ENCODE measurements around the gene MGARP. TPM values are rescaled to one million over a fixed set of nuclear protein-coding genes. Genes with fewer than 3 reads are reported as not detected.

The MGARP gene
- total and polyA plus RNA-seq, 4 donors: 0.09 to 0.17 (median 0.09) TPM; not detected in 1

- TF ChIP-seq HNF4A (conservative IDR thresholded peaks at IDR 0.05): no peak
- no peak for TF ChIP-seq HNF4G (IDR thresholded peaks at IDR 0.05)
- TF ChIP-seq CTCF (IDR thresholded peaks at IDR 0.05; ENCODE audit: low read depth, low read length, missing input control): no peak
- TF ChIP-seq FOXA2 (IDR thresholded peaks at IDR 0.05): no peak
- no peak for TF ChIP-seq MAX (IDR thresholded peaks at IDR 0.05)
- no peak for TF ChIP-seq ATF3 (IDR thresholded peaks at IDR 0.05)
- TF ChIP-seq NR2F2 (IDR thresholded peaks at IDR 0.05): no peak
- TF ChIP-seq SP1 (IDR thresholded peaks at IDR 0.05): no peak
- TF ChIP-seq REST (IDR thresholded peaks at IDR 0.05): no peak
- no peak for TF ChIP-seq YY1 (IDR thresholded peaks at IDR 0.05)
- TF ChIP-seq GABPA (IDR thresholded peaks at IDR 0.05 in 1 of 2, conservative IDR thresholded peaks at IDR 0.05 in 1 of 2): no peak
- TF ChIP-seq ZBTB33 (IDR thresholded peaks at IDR 0.05): no peak
- TF ChIP-seq FOXA1 (IDR thresholded peaks at IDR 0.05): no peak
- Histone ChIP-seq H3K4me1 (ENCODE audit: control insufficient read depth in 4 of 4, insufficient read depth in 4 of 4, low read length in 3 of 4) (peaks cover 1 to 5% (median 4%) of the 10 kb centered on the region in 4 donors), H3K36me3 (ENCODE audit: control insufficient read depth in 4 of 4, insufficient read depth in 3 of 4, low read depth in 1 of 4, low read length in 3 of 4) (no peaks in the 10 kb centered on the region), H3K27me3 (ENCODE audit: control insufficient read depth in 4 of 4, insufficient read depth in 4 of 4, low read length in 3 of 4) (no peaks in the 10 kb centered on the region), H3K4me3 (ENCODE audit: low read depth in 1 of 3, low read length in 3 of 3) (no peak overlapping the region), H3K9me3 (ENCODE audit: control insufficient read depth in 4 of 4, low read length in 3 of 4) (no peaks in the 10 kb centered on the region), H3K9ac (ENCODE audit: low read depth in 1 of 2, low read length in 2 of 2) (no peak overlapping the region), H3K27ac (ENCODE audit: low read depth in 1 of 2, low read length in 2 of 2) (no peak overlapping the region)
- DNase-seq (ENCODE audit: low spot score): no peak
- WGBS: 95% methylated on average over 1 of the region's 1 CpG
Observed at GRCh38 chr4:139319571-139319970, 39.5 kb upstream of the MGARP start.

GRCh38 chr4:139317635-139318034 is 37.6 kb upstream of the MGARP start:
- Histone ChIP-seq H3K4me1 (ENCODE audit: control insufficient read depth in 4 of 4, insufficient read depth in 4 of 4, low read length in 3 of 4) (peaks cover 0 to 17% (median 10%) of the 10 kb centered on the region in 4 donors), H3K27me3 (ENCODE audit: control insufficient read depth in 4 of 4, insufficient read depth in 4 of 4, low read length in 3 of 4) (no peaks in the 10 kb centered on the region), H3K27ac (ENCODE audit: low read depth in 1 of 2, low read length in 2 of 2) (no peak overlapping the region), H3K4me3 (ENCODE audit: low read depth in 1 of 3, low read length in 3 of 3) (no peak overlapping the region), H3K36me3 (ENCODE audit: control insufficient read depth in 4 of 4, insufficient read depth in 3 of 4, low read depth in 1 of 4, low read length in 3 of 4) (peaks cover 0 to 2% (median 0%) of the 10 kb centered on the region in 4 donors), H3K9ac (ENCODE audit: low read depth in 1 of 2, low read length in 2 of 2) (no peak overlapping the region), H3K9me3 (ENCODE audit: control insufficient read depth in 4 of 4, low read length in 3 of 4) (no peaks in the 10 kb centered on the region)
- no peak for DNase-seq (ENCODE audit: low spot score)
- TF ChIP-seq HNF4A (conservative IDR thresholded peaks at IDR 0.05) (no peak), ATF3 (IDR thresholded peaks at IDR 0.05) (no peak), ZBTB33 (IDR thresholded peaks at IDR 0.05) (no peak), FOXA1 (IDR thresholded peaks at IDR 0.05) (no peak), TAF1 (conservative IDR thresholded peaks at IDR 0.05) (no peak), GABPA (IDR thresholded peaks at IDR 0.05 in 1 of 2, conservative IDR thresholded peaks at IDR 0.05 in 1 of 2) (no peak), REST (IDR thresholded peaks at IDR 0.05) (no peak), EGR1 (IDR thresholded peaks at IDR 0.05; ENCODE audit: low read depth in 2 of 2) (no peak), NR2F2 (IDR thresholded peaks at IDR 0.05) (no peak), MAX (IDR thresholded peaks at IDR 0.05) (no peak), RXRA (IDR thresholded peaks at IDR 0.05) (no peak), HNF4G (IDR thresholded peaks at IDR 0.05) (no peak), FOXA2 (IDR thresholded peaks at IDR 0.05) (no peak), YY1 (IDR thresholded peaks at IDR 0.05) (no peak), RAD21 (IDR thresholded peaks at IDR 0.05) (no peak)
